Transverse colon (tissue), 4 donors: Measurements from ENCODE around the gene SLIT1. TPM values are rescaled to one million over a fixed set of nuclear protein-coding genes. Genes with fewer than 3 reads are reported as not detected.

ENCODE experiments used
- DNase-seq: peaks from one replicate; pipeline ENCODE4 v3.0.0-alpha.2; 2019
- H3K27ac ChIP-seq, 4 donors: fragments of 200-600 bp; sonication (generic); 2 replicates each; pipeline ENCODE4 v1.5.1; 2016 to 2018; ENCODE audit warnings: inconsistent platforms in 4 of 4
- H3K27me3 ChIP-seq: fragments of 200-600 bp; sonication (generic); 2 replicates; pipeline ENCODE4 v1.5.1; 2017; ENCODE audit warnings: inconsistent platforms
- H3K36me3 ChIP-seq, 4 donors: fragments of 200-600 bp; sonication (generic); 2 replicates each; pipeline ENCODE4 v1.5.1; 2017 to 2019; ENCODE audit warnings: inconsistent platforms in 4 of 4
- H3K4me1 ChIP-seq, 4 donors: fragments of 200-600 bp; sonication (generic); 2 replicates each; pipeline ENCODE4 v1.5.1; 2017 to 2020; ENCODE audit warnings: inconsistent platforms in 4 of 4
- H3K4me3 ChIP-seq, 4 donors: fragments of 200-600 bp; sonication (generic); 1 replicate in 1 of 4; 2 replicates in 3 of 4; pipeline versions ENCODE4 v1.5.1 to v1.6.1; 2017 to 2019; ENCODE audit warnings: inconsistent platforms in 4 of 4
- H3K9me3 ChIP-seq, 2 donors: fragments of 200-600 bp; sonication (generic); 2 replicates each; pipeline ENCODE4 v1.5.1; 2017 to 2019; ENCODE audit warnings: inconsistent platforms in 2 of 2
- EP300 ChIP-seq: sonication (generic); formaldehyde crosslinking; IDR thresholded peaks from one replicate; pipeline ENCODE4 v1.6.1; 2017; ENCODE audit warnings: antibody characterized with exemption, low read depth
- POLR2A ChIP-seq: fragments of 450-650 bp; IDR thresholded peaks from one replicate; pipeline ENCODE4 v1.6.1; 2016; ENCODE audit warnings: antibody characterized with exemption, mild to moderate bottlenecking, moderate library complexity
- POLR2AphosphoS5 ChIP-seq, 3 donors: sonication (generic); formaldehyde crosslinking; IDR thresholded peaks; one replicate each; pipeline ENCODE4 v1.6.1; 2016; ENCODE audit warnings: antibody characterized with exemption in 3 of 3
- WGBS, 2 donors: methylation state at CpG; one replicate each; pipeline ENCODE4 v1.1.5; 2018; ENCODE audit warnings: low coverage in 1 of 2; 5-methylcytosine and 5-hydroxymethylcytosine counted together
- in situ Hi-C, 4 donors: fragments of 200-750 bp; cut with MboI; loops; one replicate each; pipeline versions ENCODE4 v1.15.0 to v1.15.1; 2017; ENCODE audit warnings: low sequenced_read_pairs in 3 of 4, low pct_ligation_motif_present in 1 of 4, low pct_unique_long_range_greater_than_20kb in 1 of 4
- intact Hi-C: fragments of 100-400 bp; cut with DNase I; formaldehyde crosslinking; loops from one replicate; pipeline ENCODE4 v1.15.1; 2023; ENCODE audit warnings: low total_unique reads
- total RNA-seq, 4 donors: library from RNA; depleted of rRNA; stranded (reverse); fragments of >200 nt; gene quantifications; one replicate each; pipeline ENCODE4 v1.1.0, GENCODE V29; 2016
- TF ChIP-seq, protein P1 (sequence below), 5 experiments: fragments of 200-600 bp in 3 of 5; fragments of 450-650 bp in 2 of 5; sonication (generic) in 3 of 5; IDR thresholded peaks; 1 replicate in 2 of 5; 2 replicates in 3 of 5; pipeline ENCODE4 v1.5.1; 2016 to 2017; ENCODE audit warnings: antibody characterized with exemption in 5 of 5, inconsistent platforms in 3 of 5, mild to moderate bottlenecking in 2 of 5, moderate library complexity in 1 of 5

SLIT1 gene
- total RNA-seq, 4 donors from 2014 or later, result 0.27 to 1.9 (median 0.32) TPM; not detected in 1

DNA sequence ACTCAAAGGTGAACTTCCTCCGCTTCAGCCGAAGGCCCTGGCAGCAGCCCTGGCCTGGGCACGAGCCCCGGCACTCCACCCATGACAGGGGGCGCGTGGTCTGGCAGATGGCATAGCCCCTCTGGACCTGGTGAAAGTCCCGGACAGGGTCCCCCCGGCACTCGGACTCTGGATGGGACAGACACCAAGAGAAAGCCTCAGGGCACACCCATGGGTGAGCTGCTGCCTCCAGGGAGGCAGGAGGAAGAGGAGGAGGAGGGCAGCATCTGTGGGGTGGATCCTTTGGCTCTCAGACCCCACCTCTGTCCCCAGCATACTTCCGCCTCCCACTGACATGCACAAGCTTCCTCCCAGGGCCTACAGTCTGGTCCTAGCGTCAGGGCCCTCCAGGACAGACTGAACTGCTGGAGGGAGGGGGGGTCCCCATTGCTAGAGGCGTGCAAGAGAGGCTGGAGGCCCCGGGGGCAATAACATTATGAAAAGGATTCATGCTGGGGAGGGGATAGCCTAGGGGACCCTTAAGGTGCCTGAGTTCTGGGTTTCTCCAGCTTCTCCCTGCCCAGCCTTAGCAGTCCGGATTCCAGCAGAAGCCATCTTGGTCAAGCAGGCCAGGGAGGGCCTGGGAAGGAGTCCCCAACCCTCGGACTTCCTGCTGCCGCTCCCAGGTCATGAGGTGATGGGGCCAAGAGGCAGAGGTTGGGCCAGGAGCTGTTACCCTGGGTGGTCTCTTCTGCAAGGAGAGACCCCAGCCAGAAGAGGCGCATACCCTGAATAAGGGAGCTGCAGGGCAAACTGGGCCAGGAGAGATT is 184.4 kb downstream of the SLIT1 start:
- TF ChIP-seq POLR2A (no peak), POLR2AphosphoS5 (IDR thresholded peaks at IDR 0.05) (no peak), EP300 (no peak)
- TF ChIP-seq, protein P1, sequence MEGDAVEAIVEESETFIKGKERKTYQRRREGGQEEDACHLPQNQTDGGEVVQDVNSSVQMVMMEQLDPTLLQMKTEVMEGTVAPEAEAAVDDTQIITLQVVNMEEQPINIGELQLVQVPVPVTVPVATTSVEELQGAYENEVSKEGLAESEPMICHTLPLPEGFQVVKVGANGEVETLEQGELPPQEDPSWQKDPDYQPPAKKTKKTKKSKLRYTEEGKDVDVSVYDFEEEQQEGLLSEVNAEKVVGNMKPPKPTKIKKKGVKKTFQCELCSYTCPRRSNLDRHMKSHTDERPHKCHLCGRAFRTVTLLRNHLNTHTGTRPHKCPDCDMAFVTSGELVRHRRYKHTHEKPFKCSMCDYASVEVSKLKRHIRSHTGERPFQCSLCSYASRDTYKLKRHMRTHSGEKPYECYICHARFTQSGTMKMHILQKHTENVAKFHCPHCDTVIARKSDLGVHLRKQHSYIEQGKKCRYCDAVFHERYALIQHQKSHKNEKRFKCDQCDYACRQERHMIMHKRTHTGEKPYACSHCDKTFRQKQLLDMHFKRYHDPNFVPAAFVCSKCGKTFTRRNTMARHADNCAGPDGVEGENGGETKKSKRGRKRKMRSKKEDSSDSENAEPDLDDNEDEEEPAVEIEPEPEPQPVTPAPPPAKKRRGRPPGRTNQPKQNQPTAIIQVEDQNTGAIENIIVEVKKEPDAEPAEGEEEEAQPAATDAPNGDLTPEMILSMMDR (IDR thresholded peaks at IDR 0.05), result no peak
- Histone ChIP-seq H3K27me3 (no peaks in the 10 kb centered on the region), H3K27ac (no peak overlapping the region), H3K36me3 (no peaks in the 10 kb centered on the region), H3K4me3 (no peak overlapping the region), H3K9me3 (no peaks in the 10 kb centered on the region), H3K4me1 (no peaks in the 10 kb centered on the region)
- intact Hi-C loops (loop anchor here (5.0 kb wide), 1 partner anchor 214 kb away; no protein-coding TSS in a partner anchor), in situ Hi-C loops (loop anchor here in 1 of 4 donors (25.0 kb wide), 1 partner anchor 364 kb away; no protein-coding TSS in a partner anchor)
- no peak for DNase-seq
- WGBS, 2 donors, result 89% methylated on average over 17 of the region's 17 CpGs; no CpG with 5 or more reads in 1 of the 2 donors

DNA sequence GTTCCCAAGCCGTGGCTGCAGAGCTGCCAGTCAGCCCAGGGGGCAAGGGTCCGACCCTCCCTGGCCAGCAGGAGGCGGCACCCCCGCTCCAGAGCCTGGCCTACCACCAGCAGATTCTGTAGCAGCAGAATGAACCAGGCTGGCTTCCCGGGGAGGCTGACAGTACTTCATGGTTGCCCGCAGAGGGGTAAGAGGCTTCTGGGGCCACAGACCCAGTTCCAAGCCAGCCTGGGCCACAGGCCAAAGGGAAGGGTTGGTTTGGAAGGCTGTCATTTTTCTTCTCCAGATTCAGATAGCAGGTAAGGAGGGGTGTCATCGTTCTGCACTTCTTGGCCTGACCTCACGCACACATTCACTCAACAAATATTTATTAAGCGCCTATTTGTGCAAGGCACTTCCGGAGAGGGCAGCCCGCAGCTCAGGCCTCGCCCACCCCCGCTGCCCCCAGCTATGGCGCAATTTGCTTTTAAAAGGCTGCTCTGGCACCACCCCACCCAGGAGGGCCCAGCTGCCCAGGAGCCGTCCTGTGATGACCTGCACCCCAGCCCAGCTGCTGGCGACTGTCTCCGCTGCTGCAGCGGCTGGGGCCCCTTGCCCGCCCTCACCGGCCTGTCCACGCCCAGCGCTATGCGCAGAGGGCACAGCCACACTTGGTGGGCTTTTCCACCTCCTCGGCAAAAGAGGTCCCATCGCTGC is 185.1 kb downstream of the SLIT1 start:
- in situ Hi-C loops, result loop anchor here in 1 of 4 donors (25.0 kb wide), 1 partner anchor 363 kb away; no protein-coding TSS in a partner anchor
- Histone ChIP-seq H3K4me3 (no peak overlapping the region), H3K27me3 (no peaks in the 10 kb centered on the region), H3K9me3 (no peaks in the 10 kb centered on the region), H3K36me3 (no peaks in the 10 kb centered on the region), H3K27ac (no peak overlapping the region), H3K4me1 (no peaks in the 10 kb centered on the region)
- 63 to 79% methylated on average over 2 to 25 of the region's 25 CpGs for WGBS, 2 donors
- DNase-seq, result no peak
- TF ChIP-seq POLR2A (no peak), EP300 (no peak), POLR2AphosphoS5 (IDR thresholded peaks at IDR 0.05) (no peak)
- TF ChIP-seq, protein P1 (IDR thresholded peaks at IDR 0.05), result no peak
- intact Hi-C loops, result loop anchor here (5.0 kb wide), 1 partner anchor 213 kb away; no protein-coding TSS in a partner anchor

GRCh38 chr10:96999987-97000386 is 185.8 kb downstream of the SLIT1 start:
- no peak for TF ChIP-seq EP300
- TF ChIP-seq POLR2A, result no peak
- no peak for TF ChIP-seq POLR2AphosphoS5 (IDR thresholded peaks at IDR 0.05)
- TF ChIP-seq, protein P1 (IDR thresholded peaks at IDR 0.05), result no peak
- intact Hi-C loops, result loop anchor here (5.0 kb wide), 1 partner anchor 213 kb away; no protein-coding TSS in a partner anchor

DNA sequence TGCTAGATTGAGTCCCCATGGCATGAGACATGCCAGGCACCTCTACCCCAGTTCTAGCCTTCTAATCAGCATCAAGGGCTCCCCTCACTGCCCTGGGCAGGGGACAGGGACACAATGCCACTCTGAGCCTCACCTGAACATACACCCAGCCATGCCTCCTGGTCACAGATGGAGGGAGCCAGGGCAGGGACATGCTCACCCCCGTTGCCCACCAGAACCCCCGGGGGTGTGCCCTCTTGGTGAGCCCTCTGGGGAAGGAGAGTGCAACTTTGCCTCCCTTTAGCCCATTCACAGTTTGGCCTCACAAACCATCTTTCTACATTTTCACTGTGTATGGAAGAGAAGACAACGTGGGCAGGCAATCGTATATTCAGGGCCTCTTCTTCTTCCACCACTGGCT is 186.4 kb downstream of the SLIT1 start:
- H3K27ac ChIP-seq, result no peak overlapping the region
- 95% methylated on average over 4 of the region's 4 CpGs; no CpG with 5 or more reads in 1 of the 2 donors for WGBS, 2 donors
- no peaks in the 10 kb centered on the region for H3K4me1 ChIP-seq
- intact Hi-C loops (no loop called here), in situ Hi-C loops (no loop called here)
- TF ChIP-seq POLR2AphosphoS5 (IDR thresholded peaks at IDR 0.05), result no peak
- TF ChIP-seq POLR2A, result no peak
- no peak for TF ChIP-seq EP300
- TF ChIP-seq, protein P1 (IDR thresholded peaks at IDR 0.05), result no peak
- DNase-seq, result no peak
- no peak overlapping the region for H3K4me3 ChIP-seq
- no peaks in the 10 kb centered on the region for H3K36me3 ChIP-seq
- H3K9me3 ChIP-seq, result no peaks in the 10 kb centered on the region
- H3K27me3 ChIP-seq, result no peaks in the 10 kb centered on the region

More at GRCh38 chr10:96999987-97000386, 185.8 kb downstream of the SLIT1 start:
- in situ Hi-C loops, result loop anchor here in 1 of 4 donors (25.0 kb wide), 1 partner anchor 363 kb away; no protein-coding TSS in a partner anchor
- no peaks in the 10 kb centered on the region for H3K36me3 ChIP-seq
- 83% methylated on average over 4 of the region's 4 CpGs; no CpG with 5 or more reads in 1 of the 2 donors for WGBS, 2 donors
- no peak overlapping the region for H3K4me3 ChIP-seq
- no peak for DNase-seq
- no peak overlapping the region for H3K27ac ChIP-seq
- H3K9me3 ChIP-seq, result no peaks in the 10 kb centered on the region
- no peaks in the 10 kb centered on the region for H3K27me3 ChIP-seq
- H3K4me1 ChIP-seq, result no peaks in the 10 kb centered on the region
